ENCODE results near the gene EMB.

The EMB gene

GRCh38 chr5:50359187-50359586 lies 81.9 kb downstream of the EMB start:
- TF ChIP-seq FOXP2 (optimal IDR thresholded peaks at IDR 0.05; ENCODE audit: borderline replicate concordance, extremely low read depth, extremely low read length, insufficient read depth) (no peak), SIN3A (IDR thresholded peaks at IDR 0.05; ENCODE audit: borderline replicate concordance, insufficient read depth, low read length) (no peak), TAF1 (IDR thresholded peaks at IDR 0.05; ENCODE audit: borderline replicate concordance, insufficient read depth, low read length) (no peak), POLR2AphosphoS5 (IDR thresholded peaks at IDR 0.05; ENCODE audit: low read depth, low read length) (no peak)

- no peak for TF ChIP-seq SIN3A (IDR thresholded peaks at IDR 0.05; ENCODE audit: borderline replicate concordance, insufficient read depth, low read length)
Measured at GRCh38 chr5:50352382-50352781, 88.7 kb downstream of the EMB start.
